ENCODE data around the gene AP2S1. TPM values are rescaled to one million over a fixed set of nuclear protein-coding genes. Genes with fewer than 3 reads are reported as not detected.
A peak's percentile ranks its signal among the peaks of the same experiment; 100 is the strongest.

AP2S1 gene
- polyA plus RNA-seq, 2 of the 4 experiments (the other 2 are of a cell fraction) = 150 to 329 TPM

- TF ChIP-seq MYC (IDR thresholded peaks at IDR 0.05; ENCODE audit: borderline replicate concordance, low read length) (no peak), GATA3 (IDR thresholded peaks at IDR 0.05; ENCODE audit: borderline replicate concordance) (no peak), TFCP2L1 (CRISPR knock-in tag; IDR thresholded peaks at IDR 0.05) (no peak), CBX2 (IDR thresholded peaks at IDR 0.05; ENCODE audit: borderline replicate concordance, low read depth) (no peak), CHD2 (IDR thresholded peaks at IDR 0.05; ENCODE audit: low read length, partially characterized antibody) (no peak), HDAC2 (IDR thresholded peaks at IDR 0.05) (no peak)
- TF ChIP-seq, protein P1, sequence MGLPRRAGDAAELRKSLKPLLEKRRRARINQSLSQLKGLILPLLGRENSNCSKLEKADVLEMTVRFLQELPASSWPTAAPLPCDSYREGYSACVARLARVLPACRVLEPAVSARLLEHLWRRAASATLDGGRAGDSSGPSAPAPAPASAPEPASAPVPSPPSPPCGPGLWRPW (IDR thresholded peaks at IDR 0.05) = no peak
- no peak overlapping the region for H3K4me2 ChIP-seq
- CTCF ChIA-PET = interaction anchor here (0.8 to 44.5 kb wide), 8 partner anchors 9 to 192 kb away, joined by 3 to 1222 read pairs (median 10); no protein-coding TSS in a partner anchor
- no peaks in the 10 kb centered on the region for H3K4me1 ChIP-seq
- WGBS (ENCODE audit: missing lambda C conversion rate) = 78% methylated on average over 18 of the region's 18 CpGs
- no peak overlapping the region for H3K4me3 ChIP-seq
- no peak for FAIRE-seq
- peak overlapping the region in 1 of 2 experiments; percentile 15; a peak in 1 of 6 replicates for H3K27ac ChIP-seq
- no peaks in the 10 kb centered on the region for H3K9me3 ChIP-seq
- POLR2A ChIA-PET = interaction anchor here (0.6 to 1.2 kb wide), 3 partner anchors 9 to 456 kb away, joined by 3 to 4 read pairs (median 3); partner anchors contain the start of gene SLC1A5
- no peak for DNase-seq (ENCODE audit: low read depth in 1 of 2, low spot score in 1 of 2)
- peak; percentile 11 to 32; a peak in 3 of 6 replicates for ATAC-seq
Measured at GRCh38 chr19:46821512-46822409, 28.9 kb downstream of the AP2S1 start.

DNA sequence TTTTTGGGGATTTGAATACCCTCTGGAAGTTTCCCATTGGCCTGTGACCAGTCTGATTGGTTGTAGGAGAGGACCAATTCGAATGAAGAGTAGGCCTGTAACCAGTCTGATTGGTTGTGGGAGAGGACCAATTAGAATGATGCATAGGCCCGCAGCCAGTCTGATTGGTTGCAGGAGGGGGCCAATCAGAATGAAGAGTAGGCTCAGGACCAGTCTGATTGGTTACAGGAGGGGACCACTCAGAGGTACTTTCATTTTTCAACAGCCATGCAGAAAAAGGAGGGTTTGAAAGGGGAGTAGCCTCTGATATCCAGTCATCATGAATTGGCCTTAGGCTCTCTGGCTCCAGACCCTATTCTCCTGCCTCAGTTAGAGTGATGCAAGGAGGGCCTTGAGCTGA is 31.8 kb downstream of the AP2S1 start:
- H3K4me2 ChIP-seq = no peak overlapping the region
- no peak overlapping the region for H3K4me3 ChIP-seq
- ChIA-PET POLR2A (no interaction called here), CTCF (interaction anchor here (0.9 to 44.5 kb wide), 6 partner anchors 9 to 183 kb away, joined by 3 to 1222 read pairs (median 5); no protein-coding TSS in a partner anchor)
- H3K9me3 ChIP-seq = no peaks in the 10 kb centered on the region
- WGBS (ENCODE audit: missing lambda C conversion rate) = 93% methylated on average over 2 of the region's 2 CpGs
- ATAC-seq = peak in 1 of 2 experiments; percentile 56; a peak in 3 of 6 replicates
- no peak overlapping the region for H3K27ac ChIP-seq
- H3K4me1 ChIP-seq = peaks cover 7% of the 10 kb centered on the region
- peak in 1 of 2 experiments; percentile 69 for DNase-seq (ENCODE audit: low read depth in 1 of 2, low spot score in 1 of 2)
- TF ChIP-seq RAD21 (conservative IDR thresholded peaks at IDR 0.05 in 1 of 2, IDR thresholded peaks at IDR 0.05 in 1 of 2) (no peak), CBX2 (IDR thresholded peaks at IDR 0.05; ENCODE audit: borderline replicate concordance, low read depth) (no peak), POLR2A (IDR thresholded peaks at IDR 0.05; ENCODE audit: low read length) (no peak), CHD2 (IDR thresholded peaks at IDR 0.05; ENCODE audit: low read length, partially characterized antibody) (no peak), E2F6 (IDR thresholded peaks at IDR 0.05; ENCODE audit: borderline replicate concordance, low read depth) (no peak), HOXB5 (CRISPR knock-in tag; IDR thresholded peaks at IDR 0.05) (no peak), MAZ (IDR thresholded peaks at IDR 0.05; ENCODE audit: borderline replicate concordance, low read depth, low read length) (no peak), ESRRA (IDR thresholded peaks at IDR 0.05; ENCODE audit: borderline replicate concordance, low read length) (no peak)
- TF ChIP-seq, protein P2, sequence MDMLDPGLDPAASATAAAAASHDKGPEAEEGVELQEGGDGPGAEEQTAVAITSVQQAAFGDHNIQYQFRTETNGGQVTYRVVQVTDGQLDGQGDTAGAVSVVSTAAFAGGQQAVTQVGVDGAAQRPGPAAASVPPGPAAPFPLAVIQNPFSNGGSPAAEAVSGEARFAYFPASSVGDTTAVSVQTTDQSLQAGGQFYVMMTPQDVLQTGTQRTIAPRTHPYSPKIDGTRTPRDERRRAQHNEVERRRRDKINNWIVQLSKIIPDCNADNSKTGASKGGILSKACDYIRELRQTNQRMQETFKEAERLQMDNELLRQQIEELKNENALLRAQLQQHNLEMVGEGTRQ (IDR thresholded peaks at IDR 0.05) = no peak
- FAIRE-seq = no peak

DNA sequence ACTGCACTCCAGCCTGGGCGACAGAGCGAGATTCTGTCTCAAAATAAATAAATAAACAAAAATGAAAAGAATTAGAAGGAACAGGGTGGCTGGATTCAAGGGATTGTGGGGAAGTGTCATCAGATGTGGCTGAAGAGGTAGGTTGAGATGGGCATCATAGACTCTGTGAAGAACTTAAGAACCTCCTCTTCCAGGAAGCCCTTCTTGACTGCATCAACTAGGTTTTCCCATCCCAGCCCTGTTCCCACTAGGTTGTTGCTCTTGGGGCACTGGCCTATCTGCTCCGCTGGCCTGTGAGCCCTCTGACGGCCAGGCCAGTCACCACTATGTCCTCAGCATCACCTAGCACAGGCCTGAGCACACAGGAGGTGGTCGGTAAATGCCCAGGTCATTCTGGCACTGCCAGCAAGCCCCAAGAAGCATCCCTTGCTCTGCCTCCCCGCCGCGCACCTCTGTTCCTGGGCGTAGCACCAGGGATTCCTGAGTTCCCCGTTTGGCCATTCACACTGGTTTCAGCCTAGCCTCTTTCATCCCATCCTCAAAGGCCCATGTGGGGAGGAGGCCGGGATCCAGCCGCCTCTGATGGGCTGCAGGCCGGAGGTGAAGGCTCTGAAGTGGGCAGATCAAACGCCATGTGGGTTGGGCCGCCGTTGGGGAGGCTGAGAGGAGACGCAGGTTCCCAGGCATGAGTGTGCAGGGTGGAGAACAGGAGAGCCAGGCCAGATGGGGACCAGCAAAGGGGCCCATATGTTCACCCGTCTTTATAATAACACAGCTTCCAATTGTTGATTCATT is 34.6 kb downstream of the AP2S1 start:
- DNase-seq (ENCODE audit: low read depth in 1 of 2, low spot score in 1 of 2) = no peak
- no peak for TF ChIP-seq ZC3H11A (IDR thresholded peaks at IDR 0.05)
- TF ChIP-seq, protein P3, sequence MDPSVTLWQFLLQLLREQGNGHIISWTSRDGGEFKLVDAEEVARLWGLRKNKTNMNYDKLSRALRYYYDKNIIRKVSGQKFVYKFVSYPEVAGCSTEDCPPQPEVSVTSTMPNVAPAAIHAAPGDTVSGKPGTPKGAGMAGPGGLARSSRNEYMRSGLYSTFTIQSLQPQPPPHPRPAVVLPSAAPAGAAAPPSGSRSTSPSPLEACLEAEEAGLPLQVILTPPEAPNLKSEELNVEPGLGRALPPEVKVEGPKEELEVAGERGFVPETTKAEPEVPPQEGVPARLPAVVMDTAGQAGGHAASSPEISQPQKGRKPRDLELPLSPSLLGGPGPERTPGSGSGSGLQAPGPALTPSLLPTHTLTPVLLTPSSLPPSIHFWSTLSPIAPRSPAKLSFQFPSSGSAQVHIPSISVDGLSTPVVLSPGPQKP (IDR thresholded peaks at IDR 0.05; ENCODE audit: low read depth, low read length) = no peak
- no peak for TF ChIP-seq JUN (IDR thresholded peaks at IDR 0.05)
- no peak for TF ChIP-seq CEBPB (IDR thresholded peaks at IDR 0.05)
- TF ChIP-seq KDM5A (IDR thresholded peaks at IDR 0.05) = no peak
- no peak for TF ChIP-seq EHF (CRISPR knock-in tag; IDR thresholded peaks at IDR 0.05)
- no peak for TF ChIP-seq FOXS1 (CRISPR knock-in tag; IDR thresholded peaks at IDR 0.05)
- TF ChIP-seq ZFP36 (IDR thresholded peaks at IDR 0.05; ENCODE audit: borderline replicate concordance, partially characterized antibody) = peak; percentile 86
- TF ChIP-seq, protein P4, sequence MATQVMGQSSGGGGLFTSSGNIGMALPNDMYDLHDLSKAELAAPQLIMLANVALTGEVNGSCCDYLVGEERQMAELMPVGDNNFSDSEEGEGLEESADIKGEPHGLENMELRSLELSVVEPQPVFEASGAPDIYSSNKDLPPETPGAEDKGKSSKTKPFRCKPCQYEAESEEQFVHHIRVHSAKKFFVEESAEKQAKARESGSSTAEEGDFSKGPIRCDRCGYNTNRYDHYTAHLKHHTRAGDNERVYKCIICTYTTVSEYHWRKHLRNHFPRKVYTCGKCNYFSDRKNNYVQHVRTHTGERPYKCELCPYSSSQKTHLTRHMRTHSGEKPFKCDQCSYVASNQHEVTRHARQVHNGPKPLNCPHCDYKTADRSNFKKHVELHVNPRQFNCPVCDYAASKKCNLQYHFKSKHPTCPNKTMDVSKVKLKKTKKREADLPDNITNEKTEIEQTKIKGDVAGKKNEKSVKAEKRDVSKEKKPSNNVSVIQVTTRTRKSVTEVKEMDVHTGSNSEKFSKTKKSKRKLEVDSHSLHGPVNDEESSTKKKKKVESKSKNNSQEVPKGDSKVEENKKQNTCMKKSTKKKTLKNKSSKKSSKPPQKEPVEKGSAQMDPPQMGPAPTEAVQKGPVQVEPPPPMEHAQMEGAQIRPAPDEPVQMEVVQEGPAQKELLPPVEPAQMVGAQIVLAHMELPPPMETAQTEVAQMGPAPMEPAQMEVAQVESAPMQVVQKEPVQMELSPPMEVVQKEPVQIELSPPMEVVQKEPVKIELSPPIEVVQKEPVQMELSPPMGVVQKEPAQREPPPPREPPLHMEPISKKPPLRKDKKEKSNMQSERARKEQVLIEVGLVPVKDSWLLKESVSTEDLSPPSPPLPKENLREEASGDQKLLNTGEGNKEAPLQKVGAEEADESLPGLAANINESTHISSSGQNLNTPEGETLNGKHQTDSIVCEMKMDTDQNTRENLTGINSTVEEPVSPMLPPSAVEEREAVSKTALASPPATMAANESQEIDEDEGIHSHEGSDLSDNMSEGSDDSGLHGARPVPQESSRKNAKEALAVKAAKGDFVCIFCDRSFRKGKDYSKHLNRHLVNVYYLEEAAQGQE (IDR thresholded peaks at IDR 0.05) = no peak
- FAIRE-seq = no peak
- peaks cover 18% of the 10 kb centered on the region for H3K4me1 ChIP-seq
- no peak for ATAC-seq
- ChIA-PET CTCF (interaction anchor here (0.9 to 44.5 kb wide), 10 partner anchors 12 to 175 kb away, joined by 3 to 1222 read pairs (median 4); no protein-coding TSS in a partner anchor), POLR2A (interaction anchor here (0.6 to 0.9 kb wide), 2 partner anchors 27 to 150 kb away, joined by 3 to 6 read pairs; partner anchors contain the start of gene SLC1A5)
- no peaks in the 10 kb centered on the region for H3K9me3 ChIP-seq
- 0 out of 6 replicates have a peak overlapping the region, but pooled peaks of 1 of the 2 experiments have one; percentile 3 for H3K27ac ChIP-seq
- no peak overlapping the region for H3K4me3 ChIP-seq
- no peak overlapping the region for H3K4me2 ChIP-seq
- 85% methylated on average over 17 of the region's 18 CpGs for WGBS (ENCODE audit: missing lambda C conversion rate)

Measured in A549 (cell line).